Right hindlimb (tissue), 1 donor: Measurements from ENCODE around the gene SYNGAP1.
A peak's percentile ranks its signal among the peaks of the same experiment; 100 is the strongest.
"Not testable (repeated sequence)": the region's sequence is repeated elsewhere in the genome, so short reads cannot be mapped to it uniquely, and the experiment has no call there.

Source experiments
- DNase-seq: peaks from one replicate; pipeline ENCODE4 v3.0.0-alpha.2; 2018

Gene SYNGAP1

GRCh38 chr6:33440649-33441309, 20.9 kb downstream of the SYNGAP1 start:
- DNase-seq = no peak

DNA sequence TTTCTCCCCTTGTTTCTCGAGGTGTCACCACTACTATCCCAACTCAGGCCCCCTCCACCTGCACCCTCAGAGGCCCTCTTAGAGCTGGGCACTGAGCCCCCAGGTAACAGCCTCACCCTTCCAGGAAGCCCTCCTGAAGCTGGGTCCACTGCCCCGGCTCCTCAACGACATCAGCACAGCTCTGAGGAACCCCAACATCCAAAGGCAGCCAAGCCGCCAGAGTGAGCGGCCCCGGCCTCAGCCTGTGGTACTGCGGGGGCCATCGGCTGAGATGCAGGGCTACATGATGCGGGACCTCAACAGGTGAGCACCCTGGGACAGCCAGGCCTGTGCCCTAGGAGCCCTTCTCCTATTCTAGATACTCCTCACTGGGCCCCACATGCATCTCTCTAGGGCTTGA, 21.6 kb downstream of the SYNGAP1 start:
- DNase-seq = no peak

GRCh38 chr6:33442283-33442682, 22.4 kb downstream of the SYNGAP1 start:
- DNase-seq = no peak

- DNase-seq = no peak
Observed at GRCh38 chr6:33443025-33443424, 23.2 kb downstream of the SYNGAP1 start.

GRCh38 chr6:33443619-33444504, 24.0 kb downstream of the SYNGAP1 start:
- DNase-seq = no peak

DNA sequence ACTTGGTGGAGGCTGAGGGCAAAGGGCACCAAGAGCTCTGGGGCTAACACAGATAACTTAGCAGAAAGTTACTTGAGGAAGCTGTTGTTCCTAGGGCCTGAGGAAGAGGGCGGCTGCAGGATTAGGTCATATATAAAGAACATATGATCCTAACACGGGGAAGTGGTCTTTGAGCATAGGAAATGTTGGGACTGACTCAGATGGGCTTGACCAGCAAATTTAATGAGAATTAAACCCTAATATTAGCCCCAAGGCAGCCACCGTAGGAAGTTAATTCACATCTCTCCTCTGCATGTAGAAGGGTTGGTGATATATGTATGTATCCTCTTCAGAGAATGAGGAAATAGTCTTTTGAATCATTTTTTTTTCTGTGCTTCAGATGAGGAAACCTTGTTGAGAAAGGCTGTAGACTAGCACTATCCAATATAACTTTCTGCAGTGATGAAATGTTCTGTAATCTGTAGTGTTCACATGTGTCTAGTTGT, 25.3 kb downstream of the SYNGAP1 start:
- DNase-seq = no peak

DNA sequence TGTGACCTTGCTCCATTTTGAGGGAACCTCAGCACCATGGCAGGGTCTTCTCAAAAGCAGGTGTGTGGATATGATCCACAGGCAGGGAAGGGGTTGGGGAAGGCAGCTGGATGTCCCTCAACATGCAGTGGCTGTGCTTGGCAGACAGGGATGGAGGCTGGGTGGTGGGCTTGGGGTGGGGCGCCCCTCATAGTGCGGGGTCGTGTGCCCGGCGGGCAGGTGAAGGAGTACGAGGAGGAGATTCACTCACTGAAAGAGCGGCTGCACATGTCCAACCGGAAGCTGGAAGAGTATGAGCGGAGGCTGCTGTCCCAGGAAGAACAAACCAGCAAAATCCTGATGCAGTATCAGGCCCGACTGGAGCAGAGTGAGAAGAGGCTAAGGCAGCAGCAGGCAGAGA, 26.5 kb downstream of the SYNGAP1 start:
- no peak for DNase-seq

DNA sequence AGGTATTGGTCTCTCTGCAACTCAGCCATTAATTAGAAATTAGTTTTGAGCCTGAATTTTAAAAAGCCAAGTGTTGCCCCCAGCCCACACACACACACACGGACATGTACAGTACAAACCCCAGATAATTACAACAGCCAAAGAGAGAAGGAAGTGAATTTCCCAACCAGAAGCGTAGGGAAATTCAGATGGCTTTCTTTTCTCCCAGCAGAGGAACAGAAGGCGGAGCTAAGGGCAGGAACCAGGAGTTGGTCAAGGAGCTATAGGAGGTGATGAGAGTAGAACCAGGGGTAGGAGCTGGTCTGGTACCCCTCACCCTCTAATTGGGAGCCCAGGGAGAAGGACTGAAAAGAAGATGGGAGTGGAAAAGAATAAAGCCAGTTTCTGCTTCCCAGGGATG, 30.6 kb downstream of the SYNGAP1 start:
- DNase-seq = no peak

- no peak for DNase-seq
Observed at GRCh38 chr6:33451606-33452005, 31.7 kb downstream of the SYNGAP1 start.

GRCh38 chr6:33452496-33452895, 32.6 kb downstream of the SYNGAP1 start:
- DNase-seq = no peak

DNA sequence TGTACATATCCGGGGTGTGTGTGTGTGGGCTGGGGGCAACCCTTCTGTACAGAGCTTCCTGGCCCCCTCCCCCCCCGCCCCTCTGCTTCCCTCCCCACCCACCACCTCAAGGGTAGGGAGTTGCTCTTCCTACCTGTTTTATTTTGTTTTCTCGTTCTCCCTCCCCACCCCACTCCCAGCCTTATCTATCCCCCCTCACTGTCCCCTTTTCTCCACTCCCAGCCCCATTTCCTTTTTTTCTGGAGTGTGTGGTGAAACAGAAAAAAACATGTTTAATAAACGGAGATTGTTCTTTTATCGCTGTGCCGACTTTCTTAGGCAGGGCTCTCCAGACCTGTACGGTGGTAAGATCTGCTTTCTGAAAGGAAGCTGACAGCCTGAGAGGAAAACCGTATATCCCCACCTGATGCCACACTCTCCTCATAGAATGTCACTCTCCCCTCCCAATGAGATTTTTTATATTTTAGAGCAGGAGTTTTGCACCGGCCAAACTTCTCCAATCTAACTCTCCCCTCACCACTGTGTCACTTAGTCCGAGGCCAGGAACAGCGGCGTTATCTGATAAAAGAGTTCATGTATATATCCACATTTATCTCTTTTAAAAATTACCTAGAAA, 33.6 kb downstream of the SYNGAP1 start:
- no peak for DNase-seq

DNA sequence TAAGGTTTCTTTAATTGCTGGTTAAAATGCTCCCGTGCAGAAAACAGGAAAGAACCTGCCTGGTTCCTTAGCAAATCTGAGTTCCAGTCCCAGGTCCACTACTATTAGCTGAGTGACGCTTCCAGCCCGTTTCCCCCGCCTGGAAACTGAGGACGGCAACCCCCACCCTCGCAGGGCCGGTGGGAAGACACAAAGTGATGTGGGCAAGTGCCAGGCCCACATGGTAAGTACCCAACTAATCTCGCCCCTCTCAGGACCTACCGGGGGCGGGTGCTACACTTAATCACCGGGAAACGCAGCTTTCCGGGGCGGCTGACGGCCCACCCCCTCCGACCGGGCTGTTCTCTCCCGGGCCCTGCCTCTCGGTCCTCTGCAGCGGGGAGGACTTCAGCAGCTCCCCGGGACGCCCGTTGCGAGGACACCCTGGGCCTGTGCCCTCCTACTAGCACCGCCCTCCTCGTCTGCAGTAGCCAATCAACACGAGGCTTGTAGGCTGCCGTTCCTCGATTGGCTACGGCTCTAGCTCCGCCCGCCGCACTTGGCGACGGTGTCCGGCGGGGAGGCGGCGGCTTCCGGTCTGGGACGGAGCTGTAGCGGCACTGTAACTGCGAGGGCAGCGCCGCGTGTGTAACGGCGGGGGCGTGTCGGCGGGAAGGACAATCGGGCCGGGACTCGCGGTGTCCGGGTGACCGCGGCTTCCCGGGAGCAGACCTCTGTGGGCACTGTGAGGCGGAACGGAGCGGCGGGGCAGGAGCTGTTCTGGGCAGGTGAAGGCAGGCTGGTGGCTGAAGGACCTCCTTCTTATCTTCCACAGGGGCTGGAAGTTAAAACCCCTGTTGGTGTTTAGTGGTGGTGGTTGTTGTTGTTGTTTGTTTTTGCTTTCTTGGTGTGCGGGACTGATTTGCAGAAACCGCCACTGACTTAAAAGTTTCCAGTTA, 34.4 kb downstream of the SYNGAP1 start, which contains the start of gene ZBTB9:
ZBTB9 (plus strand) TSS at position 568 of the 938 bp plus-strand sequence. CDS start 525 bp downstream, outside the sequence.
- peak; percentile 97 for DNase-seq

DNA sequence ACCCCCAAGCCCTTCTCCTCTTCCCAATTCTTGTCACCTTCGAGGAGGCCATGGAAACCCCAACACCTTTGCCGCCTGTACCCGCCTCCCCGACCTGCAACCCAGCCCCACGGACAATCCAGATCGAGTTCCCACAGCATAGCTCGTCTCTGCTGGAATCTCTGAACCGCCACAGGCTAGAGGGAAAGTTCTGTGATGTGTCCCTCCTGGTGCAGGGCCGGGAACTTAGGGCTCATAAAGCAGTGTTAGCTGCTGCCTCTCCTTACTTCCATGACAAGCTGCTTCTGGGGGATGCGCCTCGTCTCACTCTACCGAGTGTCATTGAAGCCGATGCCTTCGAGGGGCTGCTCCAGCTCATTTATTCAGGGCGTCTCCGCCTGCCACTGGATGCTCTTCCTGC, 35.2 kb downstream of the SYNGAP1 start:
- DNase-seq = no peak

GRCh38 chr6:33456156-33456555, 36.3 kb downstream of the SYNGAP1 start:
- no peak for DNase-seq

DNA sequence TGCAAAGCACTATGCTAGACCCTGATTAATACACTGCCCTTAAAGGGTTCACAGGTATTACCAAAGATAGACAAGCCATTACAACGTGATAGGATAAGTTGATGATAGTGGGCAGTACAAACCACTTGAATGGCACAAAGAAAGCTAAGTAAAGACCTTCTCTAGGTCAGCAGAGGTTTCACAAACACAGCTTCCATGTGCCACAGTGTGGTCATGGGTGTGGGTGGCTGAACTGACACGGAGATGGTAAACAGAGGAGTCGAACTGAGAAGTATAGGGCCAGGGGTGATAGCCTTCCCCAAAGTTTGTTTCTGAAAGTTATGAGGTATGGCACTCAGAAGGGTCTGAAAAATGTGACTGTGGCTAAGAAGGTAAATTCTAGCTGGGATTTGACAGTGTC, 38.8 kb downstream of the SYNGAP1 start:
- no peak for DNase-seq

DNA sequence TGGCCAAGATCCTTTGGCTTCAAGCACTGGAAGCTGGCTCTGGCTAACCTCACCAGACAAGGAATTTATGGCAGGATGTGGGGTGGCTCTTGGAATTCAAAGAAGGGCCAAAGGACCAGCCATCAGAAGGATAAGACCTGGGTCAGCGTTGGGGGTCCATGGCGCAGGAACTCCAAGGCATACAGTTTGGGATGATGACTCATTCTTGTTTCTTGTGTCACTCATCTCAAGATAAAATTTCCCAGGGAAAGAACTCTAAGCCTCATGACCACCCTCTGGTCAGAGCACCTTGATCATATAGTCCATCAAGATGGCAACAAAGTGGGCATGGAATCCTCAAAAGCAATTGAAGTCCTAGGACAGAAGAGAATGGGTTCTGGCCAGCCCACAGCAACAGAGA, 39.4 kb downstream of the SYNGAP1 start:
- DNase-seq = no peak

- no peak for DNase-seq
Observed at GRCh38 chr6:33466075-33466735, 46.3 kb downstream of the SYNGAP1 start.

- no peak for DNase-seq
Observed at GRCh38 chr6:33467091-33467490, 47.2 kb downstream of the SYNGAP1 start.

- DNase-seq = no peak
Observed at GRCh38 chr6:33469661-33470060, 49.8 kb downstream of the SYNGAP1 start.

GRCh38 chr6:33477864-33478263, 58.0 kb downstream of the SYNGAP1 start:
- no peak for DNase-seq

- DNase-seq = no peak
Observed at GRCh38 chr6:33481192-33481591, 61.3 kb downstream of the SYNGAP1 start.

DNA sequence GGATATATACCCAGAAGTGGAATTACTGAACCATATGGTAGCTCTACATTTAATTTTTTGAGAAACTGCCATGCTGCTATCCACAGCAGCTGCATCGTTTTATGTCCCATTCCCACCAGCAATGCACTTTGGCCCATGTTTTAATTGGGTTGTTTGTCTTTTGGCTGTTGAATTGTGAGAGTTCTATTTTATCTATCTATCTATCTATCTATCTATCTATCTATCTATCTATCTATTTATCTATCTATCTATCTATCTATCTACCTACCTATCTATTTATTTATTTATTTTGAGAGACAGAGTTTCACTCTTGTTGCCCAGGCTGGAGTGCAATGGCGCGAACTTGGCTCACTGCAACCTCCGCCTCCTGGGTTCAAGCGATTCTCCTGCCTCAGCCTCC, 62.8 kb downstream of the SYNGAP1 start:
- not testable (repeated sequence) for DNase-seq
